HT-29 (cell line): ENCODE data around the gene HS3ST1. TPM values are rescaled to one million over a fixed set of nuclear protein-coding genes. Genes with fewer than 3 reads are reported as not detected.

ENCODE experiments used
- DNase-seq: peaks from one replicate; pipeline ENCODE4 v3.0.0-alpha.2; 2015; ENCODE audit warnings: low spot score
- total RNA-seq: library from RNA; depleted of rRNA; stranded (reverse); fragments of >200 nt; shearing (Covaris generic); gene quantifications from 2 replicates; pipeline ENCODE4 v1.2.3, GENCODE V29; 2014; rRNA removed

The HS3ST1 gene
- 53.5 and 64.6 TPM in 2 replicates for total RNA-seq

- DNase-seq: peak; percentile 71
These were observed at the start of gene HS3ST1 for GRCh38 chr4:11428231-11428898. Gene HS3ST1 (minus strand): TSS chr4:11428894. CDS start chr4:11400005, 28,889 bp downstream.

DNA sequence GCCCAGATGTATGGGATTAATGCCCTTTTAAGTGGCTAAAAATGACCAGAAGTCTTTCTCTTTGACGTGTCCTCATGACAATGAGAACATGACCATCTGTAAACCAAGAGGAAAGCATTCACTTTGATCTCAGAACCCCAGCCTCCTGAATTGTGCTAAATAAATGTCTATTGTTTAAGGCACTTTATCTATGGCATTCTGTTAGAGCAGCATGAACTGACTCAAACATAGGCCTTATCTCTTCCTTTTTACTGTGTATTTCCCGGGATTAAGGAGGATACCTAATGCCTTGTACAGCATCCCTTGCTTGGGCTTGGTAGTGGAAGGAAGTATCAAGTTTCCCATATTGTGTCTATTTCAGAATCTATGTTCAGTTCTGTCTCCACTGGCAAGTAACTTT lies 47.2 kb upstream of the HS3ST1 start:
- no peak for DNase-seq

DNA sequence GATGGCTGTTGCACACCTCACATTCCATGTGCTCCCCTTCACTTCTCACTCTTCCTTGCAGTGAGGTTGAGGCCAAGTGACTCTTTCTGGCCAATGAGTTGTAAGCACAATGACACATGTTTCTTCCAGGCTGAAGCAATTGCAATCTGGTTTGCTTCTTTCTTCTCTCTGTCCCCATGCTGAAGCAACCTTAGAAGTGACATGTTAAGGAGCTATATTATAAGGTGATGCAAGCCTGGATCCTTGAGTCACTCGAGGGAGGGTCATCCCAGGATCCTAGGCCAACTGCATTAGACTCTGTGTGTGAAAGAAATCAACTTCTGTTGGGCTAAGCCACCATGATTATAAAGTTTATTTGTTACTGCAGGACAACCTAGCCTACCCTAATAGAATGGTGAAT lies 45.5 kb upstream of the HS3ST1 start:
- DNase-seq: no peak

DNA sequence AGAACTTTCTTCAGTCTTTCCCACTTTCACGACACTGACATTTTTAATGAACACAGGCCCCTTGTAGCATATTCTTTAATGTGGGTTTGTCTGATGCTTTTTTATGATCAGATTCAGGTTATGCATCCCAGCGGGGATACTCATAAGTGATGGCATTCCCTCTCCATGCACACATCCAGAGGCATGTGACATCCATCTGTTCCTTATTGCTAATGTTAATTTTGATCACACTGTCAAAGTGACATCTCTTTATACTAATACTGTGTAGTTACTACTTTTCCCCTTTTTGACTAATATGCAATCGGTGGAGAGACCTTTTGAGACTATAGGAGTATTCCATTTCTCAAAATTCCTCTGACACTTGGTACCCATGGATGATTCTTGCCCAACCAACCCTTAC lies 43.8 kb upstream of the HS3ST1 start:
- DNase-seq: no peak

- no peak for DNase-seq
These were observed 42.9 kb upstream of the HS3ST1 start for GRCh38 chr4:11471618-11472017.

GRCh38 chr4:11471046-11471441 lies 42.4 kb upstream of the HS3ST1 start:
- no peak for DNase-seq

DNA sequence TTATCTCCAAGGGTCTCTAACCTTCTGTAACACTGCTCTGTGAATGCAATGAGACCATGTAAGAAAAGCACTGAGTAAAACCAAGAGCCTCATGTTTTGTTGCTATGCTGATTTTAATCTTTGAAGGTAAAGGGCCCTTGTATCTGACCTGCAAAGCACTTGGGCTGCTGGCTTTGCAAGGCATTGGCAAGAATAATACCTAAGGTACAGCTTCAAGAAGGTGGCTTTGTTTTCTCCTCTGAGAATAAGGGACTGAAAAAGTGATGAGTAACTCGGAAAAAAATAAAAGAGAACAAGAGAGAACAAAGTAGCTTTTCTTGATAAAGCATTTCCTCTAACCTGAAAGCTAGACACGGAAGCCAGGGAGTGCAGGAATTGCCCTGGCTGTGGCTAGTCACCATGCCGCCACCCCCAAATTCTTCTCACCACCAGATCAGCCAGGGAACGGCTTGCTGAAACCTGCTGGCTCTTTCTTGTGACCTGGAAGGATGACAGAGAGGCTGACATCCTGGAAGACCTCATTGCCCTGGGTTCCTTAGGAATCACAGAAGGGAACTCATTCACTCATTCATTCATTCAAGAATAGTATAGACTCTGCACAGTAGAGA lies 41.8 kb upstream of the HS3ST1 start:
- peak; percentile 42 for DNase-seq

DNA sequence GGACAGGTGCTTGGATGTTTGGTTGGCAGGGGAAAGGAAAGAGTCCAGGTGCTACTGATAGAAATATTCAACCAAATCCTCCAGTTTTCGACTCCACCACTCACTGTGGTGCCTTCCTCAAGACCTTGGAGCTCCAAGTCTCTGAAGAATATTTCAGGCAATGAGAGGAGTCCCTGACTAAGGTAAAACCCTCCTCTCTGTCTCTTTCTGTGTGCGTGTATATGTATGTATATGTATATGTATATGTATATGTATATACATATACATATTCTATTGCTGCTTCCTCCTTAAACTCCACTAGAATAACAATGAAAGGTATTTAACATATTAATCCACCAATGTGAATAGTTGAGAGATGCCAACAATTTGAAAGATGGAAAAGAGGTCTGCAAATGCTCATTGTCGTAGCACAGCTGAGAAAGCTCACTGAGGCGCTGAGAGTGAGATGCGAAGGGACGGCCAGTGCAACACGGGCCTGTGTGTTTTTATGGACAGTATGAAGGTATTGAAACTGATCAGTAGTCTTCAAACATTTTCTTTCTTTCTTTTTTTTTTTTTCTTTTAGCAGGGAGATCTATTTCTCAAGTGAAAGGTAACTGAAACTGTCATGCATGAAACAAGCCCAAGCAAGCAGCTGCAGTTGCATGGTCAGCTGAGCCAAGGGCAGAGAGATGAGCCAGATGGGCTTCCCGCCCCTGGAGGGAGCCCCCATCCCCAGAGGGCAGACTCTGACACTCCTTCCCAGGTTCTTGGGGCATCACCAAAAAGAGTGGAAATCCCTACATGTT lies 41.1 kb upstream of the HS3ST1 start:
- no peak for DNase-seq

DNA sequence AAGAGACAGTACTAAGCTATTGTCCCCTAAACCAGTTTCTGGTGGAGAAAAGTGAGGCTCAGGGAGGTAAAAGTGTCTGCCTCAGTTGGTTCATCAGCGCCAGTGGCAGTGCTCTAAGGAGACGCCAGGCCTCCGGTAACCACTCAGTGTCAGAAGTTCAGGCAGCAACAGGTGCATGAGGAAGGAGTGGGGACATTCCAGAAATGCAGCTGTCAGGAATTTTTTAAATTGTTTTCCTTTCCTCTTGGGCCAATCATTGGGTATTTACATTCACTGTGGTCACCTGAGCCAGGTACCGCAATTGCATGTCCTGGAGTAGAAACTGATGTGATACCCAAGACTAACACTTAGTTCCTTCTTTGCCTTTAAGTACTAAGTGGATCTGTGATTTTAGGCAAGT lies 40.2 kb upstream of the HS3ST1 start:
- peak; percentile 69 for DNase-seq

- DNase-seq: no peak
These were observed 39.2 kb upstream of the HS3ST1 start for GRCh38 chr4:11467931-11468330.

DNA sequence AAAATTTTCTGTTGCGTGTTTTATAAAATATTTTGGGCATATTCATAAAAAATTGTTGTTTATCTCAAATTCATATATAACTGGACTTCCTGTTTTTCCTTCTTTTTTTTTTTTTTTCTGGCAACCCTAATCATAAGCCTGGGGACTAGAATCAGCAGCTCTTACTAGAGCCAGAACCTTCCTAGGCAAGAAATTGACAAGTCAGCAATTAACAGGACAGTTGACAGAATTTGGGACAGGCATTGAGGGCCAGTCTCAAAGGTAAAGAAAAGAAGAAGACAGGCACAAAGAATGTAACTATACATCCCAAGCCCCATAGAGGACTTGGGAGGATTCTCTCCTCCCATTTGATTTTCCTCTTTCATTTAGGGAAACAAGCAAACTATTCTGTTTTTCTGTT lies 35.0 kb upstream of the HS3ST1 start:
- DNase-seq: no peak

GRCh38 chr4:11456401-11456800 lies 27.7 kb upstream of the HS3ST1 start:
- DNase-seq: peak; percentile 36

DNA sequence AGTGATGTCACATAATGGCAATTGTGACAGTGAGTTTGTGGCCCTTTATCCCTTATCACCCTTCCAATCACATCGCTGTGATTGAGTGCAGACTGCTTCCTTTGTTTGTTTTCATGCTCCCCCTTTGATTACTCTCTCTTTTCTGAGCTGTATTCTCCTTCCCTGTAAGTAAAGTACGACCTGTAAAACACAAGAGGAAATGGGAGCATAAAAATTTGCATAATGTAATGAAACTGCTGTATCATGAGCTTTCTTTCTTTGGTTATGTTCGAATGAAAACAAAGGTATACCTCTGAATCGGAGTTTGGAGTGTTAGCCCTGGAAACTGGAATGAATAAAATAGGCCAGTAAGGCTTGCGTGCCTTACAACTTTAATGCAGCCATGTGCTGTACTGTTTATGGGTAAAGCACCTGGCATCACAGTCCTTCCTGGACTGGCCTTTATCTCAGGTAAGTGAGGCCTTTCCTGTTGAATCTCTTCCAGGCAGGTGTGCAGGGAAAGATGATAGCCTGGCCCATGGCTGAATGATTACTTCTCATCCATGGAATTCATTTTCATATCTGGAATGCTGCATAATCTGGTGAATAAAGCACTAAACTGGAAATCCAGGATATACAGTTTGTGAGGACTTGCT lies 26.6 kb upstream of the HS3ST1 start:
- DNase-seq: peak; percentile 69

DNA sequence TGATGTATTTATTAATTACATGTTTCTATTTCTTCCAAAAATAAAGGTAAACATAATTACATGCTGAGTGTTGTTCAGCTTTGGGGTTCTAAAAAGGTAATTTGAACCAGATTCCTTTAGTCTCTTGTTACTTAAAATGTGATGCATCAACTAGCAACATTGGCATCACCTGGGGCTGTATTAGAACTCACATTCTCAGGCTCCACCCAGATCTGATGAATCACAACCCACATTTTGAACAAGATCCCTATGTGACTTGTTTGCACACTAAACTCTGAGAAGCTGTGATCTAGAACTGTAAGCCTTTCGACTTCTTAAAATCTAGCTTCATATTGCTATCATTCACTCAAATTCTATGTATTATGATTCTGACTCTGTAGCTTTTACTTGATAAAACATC lies 23.0 kb upstream of the HS3ST1 start:
- no peak for DNase-seq

DNA sequence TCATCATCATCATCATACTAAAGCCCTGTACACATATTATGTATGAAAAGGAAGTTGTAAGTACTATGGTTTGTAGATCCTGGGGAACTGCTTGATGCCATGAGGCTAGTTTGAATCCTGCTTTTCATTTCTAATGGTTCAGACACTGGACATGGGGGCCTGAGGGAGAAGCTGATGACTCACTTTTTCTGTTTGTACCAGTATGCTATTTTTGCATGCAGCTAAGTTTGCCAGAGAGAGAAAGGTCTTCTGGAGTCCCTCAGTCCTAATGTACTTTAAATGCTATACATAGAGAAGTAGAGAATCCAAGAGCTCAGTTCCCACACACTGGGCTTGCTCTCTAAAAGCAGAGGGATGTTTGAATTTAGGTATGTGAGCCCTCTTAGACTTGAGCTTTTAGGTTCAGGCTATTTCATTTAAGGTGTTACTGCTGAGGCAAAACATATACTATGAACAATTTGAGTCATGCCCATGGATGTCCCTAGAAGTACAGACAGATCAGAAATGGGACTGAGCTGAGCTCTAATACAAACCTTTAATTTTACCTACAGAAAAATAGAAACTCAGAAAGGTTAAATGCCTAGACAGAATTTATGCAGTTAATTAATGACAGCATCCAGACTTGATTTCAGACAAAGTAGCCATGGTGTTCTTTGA lies 17.6 kb upstream of the HS3ST1 start:
- no peak for DNase-seq

- no peak for DNase-seq
These were observed 12.5 kb upstream of the HS3ST1 start for GRCh38 chr4:11441194-11441556.

DNA sequence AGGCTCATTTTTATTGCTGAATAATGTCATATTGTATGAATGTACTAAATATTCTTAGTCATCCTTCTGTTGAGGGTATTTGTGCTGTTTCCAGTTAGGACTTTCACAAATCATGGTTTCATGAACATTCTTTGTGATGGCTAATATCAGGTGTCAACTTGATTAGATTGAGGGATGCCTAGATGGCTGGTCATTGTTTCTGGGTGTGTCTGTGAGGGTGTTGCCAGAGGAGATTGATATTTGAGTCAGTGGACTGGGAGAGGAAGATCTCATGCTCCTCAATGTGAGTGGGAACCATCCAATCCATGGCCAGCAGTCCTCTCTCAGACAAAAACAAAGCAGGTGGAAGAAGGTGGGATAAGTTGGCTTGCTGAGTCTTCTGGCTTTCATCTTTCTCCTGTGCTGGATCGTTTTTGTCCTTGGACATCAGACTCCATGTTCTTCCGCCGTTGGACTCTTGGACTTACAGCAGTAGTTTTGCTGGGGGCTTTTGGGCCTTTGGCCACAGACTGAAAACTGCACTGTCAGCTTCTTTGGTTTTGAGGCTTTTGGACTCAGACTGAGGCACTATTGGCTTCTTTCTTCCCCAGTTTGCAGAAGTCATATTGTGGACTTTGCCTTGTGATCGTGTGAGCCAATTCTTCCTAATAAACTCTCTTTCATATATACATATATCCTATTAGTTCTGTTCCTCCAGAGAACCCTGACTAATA lies 11.9 kb upstream of the HS3ST1 start:
- DNase-seq: no peak

- DNase-seq: no peak
These were observed 11.1 kb upstream of the HS3ST1 start for GRCh38 chr4:11439836-11440235.

DNA sequence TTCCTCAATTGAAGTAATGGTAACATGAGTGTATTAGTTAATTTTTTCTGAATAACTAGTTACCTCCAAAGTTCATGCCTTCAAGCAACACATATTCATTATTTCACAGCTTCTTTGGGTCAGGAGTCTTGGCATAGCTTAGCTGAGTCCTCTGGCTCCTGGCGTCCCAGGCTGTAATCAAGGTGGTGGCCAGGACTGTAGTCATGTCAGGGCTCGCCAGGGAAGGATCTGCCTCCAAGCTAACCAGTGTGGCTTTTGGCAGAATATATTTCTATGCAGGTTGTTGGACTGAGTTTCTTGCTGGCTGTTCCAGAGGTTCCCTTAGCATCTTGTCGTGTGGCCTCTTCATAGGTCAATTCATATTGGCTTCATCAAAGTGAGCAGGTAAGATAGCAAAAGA lies 10.0 kb upstream of the HS3ST1 start:
- DNase-seq: no peak

DNA sequence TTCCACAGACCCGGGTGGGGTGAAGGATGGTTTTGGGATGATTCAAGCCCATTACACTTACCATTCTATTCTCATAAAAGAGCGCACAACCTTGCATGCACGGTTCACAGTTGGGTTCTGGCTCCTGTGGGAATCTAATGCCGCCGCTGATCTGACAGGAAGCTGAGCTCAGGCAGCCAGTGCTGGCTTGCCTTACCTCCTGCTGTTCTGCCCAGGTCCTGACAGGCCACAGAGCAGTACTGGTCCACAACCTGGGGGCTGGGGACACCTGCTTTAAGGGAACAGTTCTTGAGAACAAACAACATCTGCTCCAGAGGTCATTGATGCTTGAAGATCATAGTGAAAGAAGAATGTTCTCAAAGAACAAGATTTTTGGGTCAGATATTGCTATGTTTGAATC lies 8.0 kb upstream of the HS3ST1 start:
- no peak for DNase-seq

- DNase-seq: no peak
These were observed 7.4 kb upstream of the HS3ST1 start for GRCh38 chr4:11436084-11436483.
